IMR-90 (cell line): Measurements from ENCODE around the gene ZSCAN16. TPM values are rescaled to one million over a fixed set of nuclear protein-coding genes. Genes with fewer than 3 reads are reported as not detected.

ENCODE experiments used
- ATAC-seq: fragments of 200-7000 bp; cut with Tn5 transposase; 2 replicates; pipeline ENCODE4 v1.9.1; 2020; ENCODE audit warnings: low read depth, mild to moderate bottlenecking, moderate library complexity
- BruUV-seq: library from RNA; stranded (reverse); fragments of 400-500 nt; replicated peaks from 2 replicates; lab custom pipeline; 2021; lab: Mats Ljungman, UMichigan
- CTCF ChIA-PET: fragments of 300-600 bp; formaldehyde crosslinking; extraction: SDS; loops from one replicate; lab custom pipeline; 2021; ENCODE audit warnings: antibody characterized with exemption; lab: Yijun Ruan, JAX
- POLR2A ChIA-PET: fragments of 300-600 bp; sonication (Branson Sonifier 250); formaldehyde crosslinking; loops from one replicate; lab custom pipeline; 2022; ENCODE audit warnings: antibody characterized with exemption; ENCODE audit not compliant: unreplicated experiment; lab: Charles Lee
- DNase-seq: peaks from one replicate; pipeline ENCODE4 v3.0.0; 2013
- H2AFZ ChIP-seq: replicated peaks from 2 replicates; pipeline ENCODE3; 2013; ENCODE audit warnings: low read length, mild to moderate bottlenecking; ENCODE audit not compliant: poor library complexity
- H2AK5ac ChIP-seq: 2 replicates; pipeline ENCODE4 v1.6.1; 2013; ENCODE audit warnings: low read depth, low read length, inconsistent platforms
- H2AK9ac ChIP-seq: replicated peaks from 2 replicates; pipeline ENCODE3; 2013; ENCODE audit warnings: mild to moderate bottlenecking, low read depth, low read length, moderate library complexity; ENCODE audit not compliant: poor library complexity
- H2BK120ac ChIP-seq: 2 replicates; pipeline ENCODE4 v1.6.1; 2013; ENCODE audit warnings: low read depth, low read length, inconsistent platforms
- H2BK15ac ChIP-seq: 3 replicates; pipeline ENCODE4 v1.6.1; 2013; ENCODE audit warnings: low read depth, low read length, inconsistent platforms
- H2BK20ac ChIP-seq: 2 replicates; pipeline ENCODE4 v1.6.1; 2013; ENCODE audit warnings: low read depth, mild to moderate bottlenecking, inconsistent platforms, low read length, moderate library complexity
- H2BK5ac ChIP-seq: 2 replicates; pipeline ENCODE4 v1.6.1; 2013; ENCODE audit warnings: mild to moderate bottlenecking, low read depth, low read length, inconsistent platforms; ENCODE audit not compliant: poor library complexity, severe bottlenecking
- H3K14ac ChIP-seq: replicated peaks from 2 replicates; pipeline ENCODE4 v1.6.1; 2013; ENCODE audit warnings: low read depth, low read length, inconsistent platforms
- H3K18ac ChIP-seq: 2 replicates; pipeline ENCODE4 v1.6.1; 2013; ENCODE audit warnings: low read depth, low read length, control low read depth
- H3K23ac ChIP-seq: 2 replicates; pipeline ENCODE4 v1.6.1; 2013; ENCODE audit warnings: low read depth, low read length, inconsistent platforms
- H3K27ac ChIP-seq: 2 replicates; pipeline ENCODE4 v1.5.1; 2013; ENCODE audit warnings: mild to moderate bottlenecking, control low read depth, low read length; ENCODE audit not compliant: insufficient read depth
- H3K27me3 ChIP-seq: 2 replicates; pipeline ENCODE4 v1.6.1; 2013; ENCODE audit warnings: low read length; ENCODE audit not compliant: control insufficient read depth, insufficient read depth
- H3K36me3 ChIP-seq: 2 replicates; pipeline ENCODE4 v1.6.1; 2013; ENCODE audit warnings: low read length, mixed read lengths; ENCODE audit not compliant: control insufficient read depth, insufficient read depth
- H3K4ac ChIP-seq: 2 replicates; pipeline ENCODE4 v1.6.1; 2013; ENCODE audit warnings: low read depth, low read length, inconsistent platforms
- H3K4me1 ChIP-seq: 2 replicates; pipeline ENCODE4 v1.6.1; 2013; ENCODE audit warnings: low read length, mixed read lengths; ENCODE audit not compliant: control insufficient read depth, insufficient read depth
- H3K4me2 ChIP-seq: 2 replicates; pipeline ENCODE4 v1.6.1; 2013; ENCODE audit warnings: low read depth, mild to moderate bottlenecking, control low read depth, low read length, moderate library complexity
- H3K4me3 ChIP-seq: 2 replicates; pipeline ENCODE4 v1.5.1; 2013; ENCODE audit warnings: low read depth, mild to moderate bottlenecking, control low read depth, low read length, moderate library complexity; ENCODE audit not compliant: insufficient read depth
- H3K56ac ChIP-seq: 2 replicates; pipeline ENCODE4 v1.6.1; 2013; ENCODE audit warnings: low read length, inconsistent platforms; ENCODE audit not compliant: insufficient read depth; ENCODE audit errors: extremely low read depth
- H3K79me1 ChIP-seq, 2 experiments: 2 replicates each; pipeline ENCODE4 v1.6.1; 2013; ENCODE audit warnings: low read length in 2 of 2, inconsistent platforms in 1 of 2, low read depth in 1 of 2
- H3K9ac ChIP-seq: 2 replicates; pipeline ENCODE4 v1.6.1; 2013; ENCODE audit warnings: low read depth, low read length, control low read depth
- H3K9me1 ChIP-seq: 2 replicates; pipeline ENCODE4 v1.6.1; 2013; ENCODE audit warnings: low read length, inconsistent platforms; ENCODE audit not compliant: insufficient read depth
- H3K9me3 ChIP-seq: 2 replicates; pipeline ENCODE4 v1.6.1; 2013; ENCODE audit warnings: low read length; ENCODE audit not compliant: control insufficient read depth, insufficient read depth
- H4K20me1 ChIP-seq: 2 replicates; pipeline ENCODE4 v1.6.1; 2013; ENCODE audit warnings: low read length, inconsistent platforms; ENCODE audit not compliant: insufficient read depth
- H4K5ac ChIP-seq: 2 replicates; pipeline ENCODE4 v1.6.1; 2013; ENCODE audit warnings: mild to moderate bottlenecking, low read depth, low read length, control low read depth
- H4K8ac ChIP-seq, 2 experiments: 2 replicates each; pipeline ENCODE4 v1.6.1; 2013; ENCODE audit warnings: low read depth in 2 of 2, low read length in 2 of 2, control low read depth in 1 of 2, inconsistent platforms in 1 of 2
- H4K91ac ChIP-seq: 2 replicates; pipeline ENCODE4 v1.6.1; 2013; ENCODE audit warnings: low read depth, low read length, inconsistent platforms; ENCODE audit not compliant: insufficient read depth
- BHLHE40 ChIP-seq: fragments of 150-350 bp; IDR thresholded peaks from 2 replicates; pipeline ENCODE4 v1.6.1; 2016; ENCODE audit warnings: mild to moderate bottlenecking, low read depth, low read length
- FOS ChIP-seq: fragments of 150-350 bp; IDR thresholded peaks from 2 replicates; pipeline ENCODE4 v1.6.1; 2016; ENCODE audit warnings: low read depth, low read length
- MXI1 ChIP-seq: IDR thresholded peaks from 2 replicates; pipeline ENCODE4 v1.6.1; 2012; ENCODE audit warnings: low read depth, mild to moderate bottlenecking, low read length, moderate library complexity, borderline replicate concordance
- WGBS, 2 experiments: methylation state at CpG; one replicate each; pipeline versions ENCODE4 v1.1.5 to v1.1.7; 2013; ENCODE audit warnings: missing lambda C conversion rate in 2 of 2; ENCODE audit not compliant: insufficient read length in 1 of 2; ENCODE audit errors: extremely low coverage in 2 of 2; 5-methylcytosine and 5-hydroxymethylcytosine counted together
- dilution Hi-C: fragments of 300-500 bp; cut with HindIII; formaldehyde crosslinking; loops from one replicate; pipeline ENCODE4 v1.14.3; 2018; ENCODE audit warnings: low sequenced_read_pairs; ENCODE audit not compliant: unreplicated experiment
- in situ Hi-C: fragments of 300-500 bp; cut with MboI; formaldehyde crosslinking; loops from 3 replicates; pipeline ENCODE4 v1.14.3; 2019; ENCODE audit warnings: low sequenced_read_pairs, inconsistent platforms, mixed read lengths
- intact Hi-C: fragments of 100-400 bp; cut with micrococcal nuclease; formaldehyde crosslinking; loops from 2 replicates; pipeline ENCODE4 v1.10.0; 2022
- polyA plus RNA-seq, 3 experiments: library from polyadenylated mRNA; depleted of rRNA; stranded (reverse); fragments of >200 nt; gene quantifications; 2 replicates each; pipeline ENCODE4 v1.2.3, GENCODE V29; 2012; ENCODE audit warnings: low replicate concordance in 1 of 3
- total RNA-seq: library from RNA; depleted of rRNA; stranded (reverse); fragments of >200 nt; gene quantifications from 2 replicates; pipeline ENCODE4 v1.2.3, GENCODE V29; 2012

ZSCAN16 gene
- total and polyA plus RNA-seq, 2 of the 4 experiments (the other 2 are of a cell fraction): 1.8 to 3.0 TPM

DNA sequence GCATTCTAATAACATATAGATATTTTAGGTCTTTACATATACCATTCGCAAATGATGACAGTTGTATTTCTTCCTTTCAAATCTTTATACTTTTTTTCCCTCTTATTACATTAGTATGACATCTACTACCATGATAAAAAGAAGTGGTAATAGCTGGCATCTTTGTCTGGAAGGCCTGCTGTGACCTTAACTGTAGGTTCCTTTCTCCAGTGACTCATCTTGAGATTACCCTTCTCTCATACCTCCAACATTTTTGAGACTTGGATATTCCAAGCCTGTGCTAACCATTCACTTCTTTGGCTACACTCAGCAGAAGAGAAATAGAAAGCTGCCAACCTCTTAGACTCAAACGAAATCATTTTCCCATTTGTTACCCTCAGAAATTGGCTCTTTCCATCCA lies 47.6 kb downstream of the ZSCAN16 start:
- Histone ChIP-seq H3K9ac (no peak overlapping the region), H4K91ac (no peak overlapping the region), H3K27me3 (no peaks in the 10 kb centered on the region), H4K20me1 (no peaks in the 10 kb centered on the region), H2BK20ac (no peak overlapping the region), H3K14ac (no peak overlapping the region), H3K36me3 (no peaks in the 10 kb centered on the region), H2BK15ac (no peak overlapping the region), H4K5ac (no peak overlapping the region), H2BK5ac (no peak overlapping the region), H3K4me1 (no peaks in the 10 kb centered on the region), H3K23ac (no peak overlapping the region), H2AK5ac (no peak overlapping the region), H3K9me3 (no peaks in the 10 kb centered on the region), H3K4me3 (no peak overlapping the region), H4K8ac (no peak overlapping the region), H3K4ac (no peak overlapping the region), H3K27ac (no peak overlapping the region), H2BK120ac (no peak overlapping the region), H3K4me2 (no peak overlapping the region), H3K18ac (no peak overlapping the region), H2AFZ (no peak overlapping the region), H3K56ac (no peak overlapping the region), H2AK9ac (no peak overlapping the region), H3K9me1 (no peaks in the 10 kb centered on the region), H3K79me1 (peaks cover 0 to 3% of the 10 kb centered on the region in 2 experiments; a peak in 1 of 4 replicates)
- DNase-seq: peak; percentile 19
- dilution Hi-C loops: no loop called here
- in situ Hi-C loops: no loop called here
- intact Hi-C loops: no loop called here
- no TSS peak for BruUV-seq
- no peak for ATAC-seq
- CTCF ChIA-PET: no interaction called here
- POLR2A ChIA-PET: no interaction called here
- TF ChIP-seq FOS (no peak), BHLHE40 (no peak), MXI1 (no peak)
- WGBS, 2 experiments: no CpG with 5 or more reads among the region's 2 CpGs
